ENCODE measurements around the gene DGKE. TPM values are rescaled to one million over a fixed set of nuclear protein-coding genes. Genes with fewer than 3 reads are reported as not detected.

DGKE gene
- total RNA-seq, 1 experiment from 2014 or later = 8.5 TPM

GRCh38 chr17:56851008-56851407 is 17.1 kb downstream of the DGKE start (continued):
- TF ChIP-seq E2F5 (CRISPR knock-in tag; IDR thresholded peaks at IDR 0.05) (no peak), GRHL2 (CRISPR knock-in tag; IDR thresholded peaks at IDR 0.05; ENCODE audit: insufficient replicate concordance, severe bottlenecking) (no peak), SOX15 (CRISPR knock-in tag; IDR thresholded peaks at IDR 0.05) (no peak), CREB1 (CRISPR knock-in tag; IDR thresholded peaks at IDR 0.05) (no peak)

- TF ChIP-seq FOXK1 (CRISPR knock-in tag; IDR thresholded peaks at IDR 0.05) = no peak
- TF ChIP-seq SMAD3 (CRISPR knock-in tag; IDR thresholded peaks at IDR 0.05; ENCODE audit: borderline replicate concordance) = no peak
- TF ChIP-seq GRHL2 (CRISPR knock-in tag; IDR thresholded peaks at IDR 0.05; ENCODE audit: insufficient replicate concordance, severe bottlenecking) = no peak
- TF ChIP-seq E2F1 (CRISPR knock-in tag; IDR thresholded peaks at IDR 0.05) = no peak
- no peak for TF ChIP-seq NR3C1 (CRISPR knock-in tag; conservative IDR thresholded peaks at IDR 0.05; ENCODE audit: low read depth)
- TF ChIP-seq ATF3 (CRISPR knock-in tag; conservative IDR thresholded peaks at IDR 0.05) = no peak
- TF ChIP-seq, protein P1, sequence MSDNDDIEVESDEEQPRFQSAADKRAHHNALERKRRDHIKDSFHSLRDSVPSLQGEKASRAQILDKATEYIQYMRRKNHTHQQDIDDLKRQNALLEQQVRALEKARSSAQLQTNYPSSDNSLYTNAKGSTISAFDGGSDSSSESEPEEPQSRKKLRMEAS (CRISPR knock-in tag; IDR thresholded peaks at IDR 0.05) = no peak
- TF ChIP-seq ZNF317 (CRISPR knock-in tag; IDR thresholded peaks at IDR 0.05; ENCODE audit: borderline replicate concordance, low read depth) = no peak
- TF ChIP-seq NFATC4 (CRISPR knock-in tag; IDR thresholded peaks at IDR 0.05) = no peak
- TF ChIP-seq TEAD1 (CRISPR knock-in tag; IDR thresholded peaks at IDR 0.05) = no peak
- no peak for TF ChIP-seq ATF6 (CRISPR knock-in tag; IDR thresholded peaks at IDR 0.05)
- no peak for TF ChIP-seq ATF1 (CRISPR knock-in tag; IDR thresholded peaks at IDR 0.05)
- no peak for TF ChIP-seq GABPB1 (CRISPR knock-in tag; IDR thresholded peaks at IDR 0.05)
- TF ChIP-seq, protein P2, sequence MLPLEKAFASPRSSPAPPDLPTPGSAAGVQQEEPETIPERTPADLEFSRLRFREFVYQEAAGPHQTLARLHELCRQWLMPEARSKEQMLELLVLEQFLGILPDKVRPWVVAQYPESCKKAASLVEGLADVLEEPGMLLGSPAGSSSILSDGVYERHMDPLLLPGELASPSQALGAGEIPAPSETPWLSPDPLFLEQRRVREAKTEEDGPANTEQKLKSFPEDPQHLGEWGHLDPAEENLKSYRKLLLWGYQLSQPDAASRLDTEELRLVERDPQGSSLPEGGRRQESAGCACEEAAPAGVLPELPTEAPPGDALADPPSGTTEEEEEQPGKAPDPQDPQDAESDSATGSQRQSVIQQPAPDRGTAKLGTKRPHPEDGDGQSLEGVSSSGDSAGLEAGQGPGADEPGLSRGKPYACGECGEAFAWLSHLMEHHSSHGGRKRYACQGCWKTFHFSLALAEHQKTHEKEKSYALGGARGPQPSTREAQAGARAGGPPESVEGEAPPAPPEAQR (CRISPR knock-in tag; IDR thresholded peaks at IDR 0.05) = no peak
- no peak for TF ChIP-seq ZBTB21 (CRISPR knock-in tag; IDR thresholded peaks at IDR 0.05; ENCODE audit: borderline replicate concordance)
- no peak for TF ChIP-seq TEAD4 (CRISPR knock-in tag; IDR thresholded peaks at IDR 0.05)
- TF ChIP-seq AFF4 (CRISPR knock-in tag; IDR thresholded peaks at IDR 0.05; ENCODE audit: borderline replicate concordance) = no peak
- TF ChIP-seq NR1H2 (CRISPR knock-in tag; IDR thresholded peaks at IDR 0.05) = no peak
- no peak for DNase-seq (ENCODE audit: low spot score)
- Mint-ChIP-seq H3K4me1 (peaks cover 7% of the 10 kb centered on the region), H3K36me3 (peaks cover 8% of the 10 kb centered on the region), H3K27ac (no peak overlapping the region), H3K27me3 (ENCODE audit: low read depth) (no peaks in the 10 kb centered on the region), H3K4me3 (no peak overlapping the region), H3K9me3 (no peaks in the 10 kb centered on the region)
- ChIA-PET POLR2A (no interaction called here), CTCF (no interaction called here)
- ATAC-seq = no peak
Observed at GRCh38 chr17:56861899-56862298, 27.9 kb downstream of the DGKE start.

Data from WTC11 (cell line).